GM21529 (cell line): ENCODE measurements around the gene SPRR1A.

Experiments
- ATAC-seq: cut with Tn5 transposase; IDR thresholded peaks from one replicate; pipeline ENCODE4 v1.9.1; 2021; ENCODE audit not compliant: unreplicated experiment

Gene SPRR1A

GRCh38 chr1:153028766-153029165, 44.9 kb downstream of the SPRR1A start:
- no peak for ATAC-seq

- ATAC-seq = no peak
These were observed 47.0 kb downstream of the SPRR1A start, which contains the start of gene SPRR1B for GRCh38 chr1:153030895-153031294. Gene SPRR1B, plus strand, starts transcription at chr1:153031203. Its CDS starts 1,143 bp downstream, at chr1:153032346.

- ATAC-seq = no peak
These were observed 48.2 kb downstream of the SPRR1A start for GRCh38 chr1:153032073-153032472.

GRCh38 chr1:153032677-153033308, 48.9 kb downstream of the SPRR1A start:
- no peak for ATAC-seq

- ATAC-seq = no peak
These were observed 51.3 kb downstream of the SPRR1A start for GRCh38 chr1:153035211-153035610.
